Pancreas (tissue), 10 donors: ENCODE results near the gene RNF149. TPM values are rescaled to one million over a fixed set of nuclear protein-coding genes. Genes with fewer than 3 reads are reported as not detected.
A peak's percentile ranks its signal among the peaks of the same experiment; 100 is the strongest.

Experiments used
- ATAC-seq, 4 donors: fragments of 200-7000 bp; cut with Tn5 transposase; one replicate each; pipeline versions ENCODE4 v1.8.0 to v1.9.1; 2020; ENCODE audit warnings: mild to moderate bottlenecking in 4 of 4, moderate library complexity in 4 of 4
- DNase-seq, 6 donors: peaks; one replicate each; pipeline ENCODE4 v3.0.0-alpha.2; 2020
- FAIRE-seq: peaks from 2 replicates; lab custom pipeline; 2012; peaks lifted over from hg19 to GRCh38; lab: Jason Lieb, UNC
- H3K27ac ChIP-seq, 4 donors: fragments of 200-600 bp; sonication (generic); 1 replicate in 3 of 4; 2 replicates in 1 of 4; pipeline versions ENCODE4 v1.5.0 to v1.8.0; 2020
- H3K27me3 ChIP-seq, 4 donors: fragments of 200-600 bp; one replicate each; pipeline ENCODE4 v1.8.0; 2021
- H3K36me3 ChIP-seq, 3 donors: fragments of 200-600 bp; sonication (generic) in 1 of 3; one replicate each; pipeline versions ENCODE4 v1.5.0 to v1.8.0; 2020 to 2021
- H3K4me1 ChIP-seq, 3 donors: fragments of 200-600 bp; one replicate each; pipeline ENCODE4 v1.8.0; 2021
- H3K4me3 ChIP-seq, 4 donors: fragments of 200-600 bp; sonication (generic) in 2 of 4; one replicate each; pipeline versions ENCODE4 v1.5.0 to v1.8.0; 2020 to 2021
- H3K9me3 ChIP-seq, 4 donors: fragments of 200-600 bp; one replicate each; pipeline ENCODE4 v1.8.0; 2021
- WGBS, 2 donors: extraction: QIAGEN DNeasy Blood & Tissue Kit; methylation state at CpG; one replicate each; pipeline ENCODE4 v1.1.7; 2013; 5-methylcytosine and 5-hydroxymethylcytosine counted together
- intact Hi-C, 3 donors: fragments of 100-400 bp; cut with DNase I; formaldehyde crosslinking; loops; one replicate each; pipeline versions ENCODE4 v1.11.1 to v1.14.2; 2022
- polyA plus RNA-seq, 2 donors: library from polyadenylated mRNA; stranded (reverse); fragments of 200-250 nt; gene quantifications; one replicate each; pipeline ENCODE4 v1.2.3, GENCODE V29; 2013
- total RNA-seq, 6 donors: library from RNA; stranded (reverse); fragmentation: NEBNext Ultra II Directional in 4 of 6; extraction: Animal tissue kit (Norgen Biotek cat#: 25700) in 4 of 6; gene quantifications; one replicate each; pipeline versions ENCODE4 v1.2.1 to v1.2.4, GENCODE V29; 2021 to 2023
- TF ChIP-seq, protein P1 (sequence below), 4 donors: fragments of 200-600 bp; sonication (generic) in 3 of 4; IDR thresholded peaks; one replicate each; pipeline versions ENCODE4 v1.5.0 to v1.8.0; 2021; ENCODE audit warnings: antibody characterized with exemption in 4 of 4
- donor health status: healthy with polysubstance abuse.
- donor health status: DM: no; HTN: no; CAD: no; lungs with moderate emphysema.
- donor health status: DM: no; HTN: no; CAD: no.
- donor health status: control.
- donor health status: control.
- donor health status: Bipolar disorder and iron deficiency.
- donor health status: DM: yes; HTN: yes; CAD: no.
- donor health status: DM: no; HTN: no; CAD: no.
- donor health status: DM: no; HTN: no; CAD: no.
- donor health status: DM: yes; HTN: yes; CAD: no.

Gene RNF149
- total and polyA plus RNA-seq, 8 donors = 18.8 to 36.9 (median 25.3) TPM

DNA sequence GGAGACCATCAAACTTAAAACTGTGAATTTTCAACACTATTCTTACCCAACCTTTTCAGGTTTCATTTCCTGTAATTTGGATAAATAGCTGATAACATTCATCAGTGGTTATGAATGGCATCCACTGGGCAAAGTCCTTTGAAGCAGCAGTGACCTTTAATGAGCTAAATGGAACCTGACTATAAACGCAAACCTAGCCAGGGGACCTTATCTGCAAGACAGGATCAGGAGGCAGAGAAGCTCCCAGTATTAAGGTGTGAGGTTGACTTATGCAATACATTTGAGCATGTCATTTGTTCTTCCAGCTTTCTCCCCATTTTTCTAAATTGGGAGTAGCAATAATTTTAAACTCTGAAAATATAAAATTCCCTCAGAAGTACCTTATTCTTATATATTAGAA, 40.4 kb upstream of the RNF149 start:
- H3K36me3 ChIP-seq = no peaks in the 10 kb centered on the region
- TF ChIP-seq, protein P1, sequence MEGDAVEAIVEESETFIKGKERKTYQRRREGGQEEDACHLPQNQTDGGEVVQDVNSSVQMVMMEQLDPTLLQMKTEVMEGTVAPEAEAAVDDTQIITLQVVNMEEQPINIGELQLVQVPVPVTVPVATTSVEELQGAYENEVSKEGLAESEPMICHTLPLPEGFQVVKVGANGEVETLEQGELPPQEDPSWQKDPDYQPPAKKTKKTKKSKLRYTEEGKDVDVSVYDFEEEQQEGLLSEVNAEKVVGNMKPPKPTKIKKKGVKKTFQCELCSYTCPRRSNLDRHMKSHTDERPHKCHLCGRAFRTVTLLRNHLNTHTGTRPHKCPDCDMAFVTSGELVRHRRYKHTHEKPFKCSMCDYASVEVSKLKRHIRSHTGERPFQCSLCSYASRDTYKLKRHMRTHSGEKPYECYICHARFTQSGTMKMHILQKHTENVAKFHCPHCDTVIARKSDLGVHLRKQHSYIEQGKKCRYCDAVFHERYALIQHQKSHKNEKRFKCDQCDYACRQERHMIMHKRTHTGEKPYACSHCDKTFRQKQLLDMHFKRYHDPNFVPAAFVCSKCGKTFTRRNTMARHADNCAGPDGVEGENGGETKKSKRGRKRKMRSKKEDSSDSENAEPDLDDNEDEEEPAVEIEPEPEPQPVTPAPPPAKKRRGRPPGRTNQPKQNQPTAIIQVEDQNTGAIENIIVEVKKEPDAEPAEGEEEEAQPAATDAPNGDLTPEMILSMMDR (IDR thresholded peaks at IDR 0.05) = no peak
- no peak for FAIRE-seq
- 23 to 26% methylated on average over 1 of the region's 1 CpG for WGBS, 2 donors
- ATAC-seq = no peak
- DNase-seq = no peak
- H3K4me1 ChIP-seq = no peaks in the 10 kb centered on the region
- no peak overlapping the region for H3K4me3 ChIP-seq
- no peaks in the 10 kb centered on the region for H3K27me3 ChIP-seq
- intact Hi-C loops = loop anchor here in 1 of 3 donors (10.0 kb wide), 1 partner anchor 486 kb away; no protein-coding TSS in a partner anchor
- H3K9me3 ChIP-seq = no peaks in the 10 kb centered on the region
- H3K27ac ChIP-seq = no peak overlapping the region

DNA sequence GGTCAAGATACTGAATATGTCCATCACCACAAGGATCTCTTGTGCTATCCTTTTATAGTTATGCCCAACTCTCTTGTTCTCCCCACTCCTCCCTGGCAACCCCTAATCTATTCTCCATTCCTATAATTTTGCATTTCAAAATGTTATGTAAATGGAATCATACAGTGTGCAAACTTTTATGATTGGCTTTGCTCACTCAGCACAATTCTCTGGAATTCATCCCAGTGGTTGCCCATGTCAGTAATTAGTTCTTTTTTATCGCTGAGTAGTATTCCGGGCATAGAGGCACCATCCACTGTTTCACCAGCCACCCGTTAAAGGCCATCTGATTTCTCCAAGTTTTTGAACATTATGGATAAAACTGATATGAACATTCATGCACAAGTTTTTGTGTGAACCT, 38.4 kb upstream of the RNF149 start:
- no peak for ATAC-seq
- 96 to 100% methylated on average over 3 of the region's 3 CpGs for WGBS, 2 donors
- H3K27ac ChIP-seq = no peak overlapping the region
- H3K4me3 ChIP-seq = no peak overlapping the region
- intact Hi-C loops = loop anchor here in 1 of 3 donors (10.0 kb wide), 1 partner anchor 488 kb away; no protein-coding TSS in a partner anchor
- H3K27me3 ChIP-seq = no peaks in the 10 kb centered on the region
- H3K36me3 ChIP-seq = no peaks in the 10 kb centered on the region
- no peaks in the 10 kb centered on the region for H3K9me3 ChIP-seq
- H3K4me1 ChIP-seq = no peaks in the 10 kb centered on the region
- DNase-seq = no peak
- FAIRE-seq = no peak
- TF ChIP-seq, protein P1 (IDR thresholded peaks at IDR 0.05) = no peak

DNA sequence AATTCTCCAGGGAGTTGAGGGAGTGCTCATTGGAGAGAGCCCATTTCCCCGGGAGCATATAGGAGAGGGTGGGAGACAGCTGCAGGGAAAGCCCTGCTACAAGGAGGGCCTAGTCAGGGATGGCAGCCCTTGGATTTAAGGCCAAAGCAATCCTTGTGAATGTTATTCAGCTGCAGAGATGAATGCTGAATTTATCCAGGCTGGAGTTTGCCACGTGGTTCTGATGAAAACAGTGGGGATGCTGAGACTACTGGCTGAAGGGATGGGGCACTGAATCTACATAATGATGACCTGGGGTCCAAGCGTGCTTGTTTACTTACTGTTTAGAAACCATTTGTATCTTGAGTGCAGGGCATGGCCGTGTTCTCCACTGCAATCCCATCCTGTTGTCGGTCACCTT, 35.6 kb upstream of the RNF149 start:
- intact Hi-C loops = loop anchor here in 1 of 3 donors (10.0 kb wide), 1 partner anchor 491 kb away; no protein-coding TSS in a partner anchor
- 62 to 69% methylated on average over 5 of the region's 5 CpGs for WGBS, 2 donors
- ATAC-seq = no peak
- Histone ChIP-seq H3K9me3 (no peaks in the 10 kb centered on the region), H3K4me3 (no peak overlapping the region), H3K27me3 (no peaks in the 10 kb centered on the region), H3K27ac (no peak overlapping the region), H3K36me3 (no peaks in the 10 kb centered on the region), H3K4me1 (no peaks in the 10 kb centered on the region)
- TF ChIP-seq, protein P1 (IDR thresholded peaks at IDR 0.05) = no peak
- DNase-seq = no peak
- FAIRE-seq = no peak

DNA sequence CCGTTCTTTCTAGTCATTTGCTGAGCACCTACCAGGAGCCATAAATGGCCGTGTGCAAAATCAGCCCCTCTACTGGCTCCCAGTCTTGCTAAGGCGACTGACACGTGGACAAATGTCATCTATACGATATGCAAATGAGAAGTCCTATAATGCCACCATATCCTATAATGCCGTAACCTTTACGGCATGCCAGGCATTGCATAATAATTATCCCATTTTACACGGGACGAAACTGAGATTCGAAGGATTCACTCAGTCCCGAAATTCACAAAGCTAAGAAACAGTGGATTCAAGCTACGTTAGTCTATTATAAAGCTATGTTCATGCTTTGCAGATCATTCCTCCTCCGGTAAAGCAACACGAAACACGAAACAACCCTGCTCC, 34.1 kb upstream of the RNF149 start:
- DNase-seq (no peak), ATAC-seq (no peak), FAIRE-seq (no peak)
- WGBS, 2 donors = 67 to 75% methylated on average over 15 of the region's 15 CpGs
- Histone ChIP-seq H3K4me1 (no peaks in the 10 kb centered on the region), H3K27me3 (no peaks in the 10 kb centered on the region), H3K9me3 (no peaks in the 10 kb centered on the region), H3K36me3 (no peaks in the 10 kb centered on the region), H3K4me3 (no peak overlapping the region), H3K27ac (no peak overlapping the region)
- TF ChIP-seq, protein P1 (IDR thresholded peaks at IDR 0.05) = no peak
- intact Hi-C loops = loop anchor here in 1 of 3 donors (10.0 kb wide), 1 partner anchor 492 kb away; no protein-coding TSS in a partner anchor

DNA sequence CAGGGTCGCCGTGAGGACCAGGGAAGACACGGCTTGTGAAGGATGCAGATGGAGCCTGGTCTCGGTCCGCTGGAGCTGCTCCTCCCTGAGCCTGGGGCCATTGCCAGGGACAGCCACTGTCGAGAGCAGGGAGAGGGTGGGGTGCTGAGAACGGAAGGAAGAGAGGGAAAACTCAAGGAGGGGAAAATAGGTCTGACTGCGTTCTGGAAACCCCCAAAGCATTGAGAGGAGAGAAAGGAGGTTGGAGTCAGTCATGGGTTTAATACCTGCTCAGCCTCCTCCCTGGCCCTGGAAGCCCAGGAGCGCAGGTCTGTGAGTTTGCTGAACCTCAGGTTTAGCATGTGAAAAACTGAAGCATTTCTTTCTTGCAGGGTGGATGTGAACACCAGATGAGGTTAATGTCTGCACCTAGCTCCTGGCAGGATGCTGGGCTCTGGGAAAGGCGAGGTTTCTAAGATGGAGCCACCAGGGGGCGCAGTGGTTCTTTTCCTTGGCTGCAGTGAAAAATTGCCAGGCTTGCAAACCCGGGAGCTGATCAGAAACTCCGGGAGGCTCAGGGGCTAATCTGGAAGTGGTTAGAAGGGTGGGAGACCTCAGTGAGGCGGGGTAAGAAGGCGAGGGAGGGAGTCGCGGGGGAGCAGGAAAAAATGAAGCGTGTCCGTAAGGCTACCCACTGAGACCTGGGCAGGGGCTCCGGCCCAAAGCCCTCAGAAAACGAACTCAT, 33.6 kb upstream of the RNF149 start:
- DNase-seq (peak; percentile 45 to 91 (median 76)), ATAC-seq (peak; percentile 55 to 89 (median 86)), FAIRE-seq (no peak)
- Histone ChIP-seq H3K36me3 (no peaks in the 10 kb centered on the region), H3K27me3 (no peaks in the 10 kb centered on the region), H3K4me3 (no peak overlapping the region), H3K9me3 (no peaks in the 10 kb centered on the region), H3K27ac (no peak overlapping the region), H3K4me1 (no peaks in the 10 kb centered on the region)
- TF ChIP-seq, protein P1 (IDR thresholded peaks at IDR 0.05) = peak; percentile 63 to 82 (median 74)
- 46 to 49% methylated on average over 21 of the region's 21 CpGs for WGBS, 2 donors
- intact Hi-C loops = loop anchor here in 1 of 3 donors (10.0 kb wide), 1 partner anchor 493 kb away; no protein-coding TSS in a partner anchor
